GM12878 (cell line): ENCODE measurements around the gene ZNF41.

Experiments used
- SUZ12 ChIP-seq: fragments of 200-600 bp; sonication (generic); IDR thresholded peaks from one replicate; pipeline ENCODE4 v1.6.1; 2018; ENCODE audit warnings: antibody characterized with exemption, mild to moderate bottlenecking; ENCODE audit not compliant: unreplicated experiment
- TF ChIP-seq, protein P1 (sequence below): fragments of 150-350 bp; IDR thresholded peaks from 2 replicates; pipeline ENCODE4 v1.6.1; 2016; ENCODE audit warnings: low read depth, low read length
- TF ChIP-seq, protein P2 (sequence below): IDR thresholded peaks from 2 replicates; pipeline ENCODE4 v1.6.1; 2012; ENCODE audit warnings: mild to moderate bottlenecking, low read depth, low read length

DNA sequence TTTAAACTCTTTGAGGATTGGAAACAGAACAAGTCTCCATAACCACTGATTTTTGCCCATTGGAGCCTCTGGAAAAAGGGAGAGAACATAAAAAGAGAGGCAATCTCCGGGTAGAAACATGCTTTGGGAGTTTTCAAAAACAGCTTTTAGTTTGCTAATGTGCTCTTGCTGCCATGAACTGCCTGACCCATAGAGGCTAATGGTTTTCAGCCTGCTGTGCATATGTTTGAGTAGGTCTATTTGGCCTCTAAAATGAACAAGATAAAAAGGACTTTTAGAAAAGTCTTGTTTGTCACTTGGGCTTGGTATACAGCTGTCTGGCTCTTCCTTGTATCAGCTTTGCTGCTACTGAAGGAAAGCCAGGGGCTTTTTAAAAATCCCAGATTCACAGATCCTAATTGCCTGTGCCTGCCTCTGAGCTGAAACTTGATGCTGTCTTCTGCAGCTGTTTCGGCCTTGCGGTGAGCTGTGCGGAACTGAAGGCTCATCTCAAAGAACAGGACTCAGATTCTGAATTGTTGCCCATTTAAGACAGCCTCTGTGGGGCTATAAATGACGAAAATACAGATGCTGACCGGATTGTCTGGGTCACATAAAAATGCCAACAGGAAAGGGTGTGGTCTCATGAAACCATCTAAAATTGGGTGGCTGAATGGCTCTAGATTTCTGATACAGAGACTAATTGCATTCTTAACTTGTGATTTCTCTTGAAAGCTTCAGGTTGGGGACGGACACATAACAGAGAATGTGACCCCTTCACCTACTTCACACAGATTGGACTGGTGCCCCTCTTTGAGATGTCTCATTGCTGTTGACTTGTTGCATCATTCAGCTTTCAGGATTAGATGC is 18.4 kb upstream of the ZNF41 start:
- TF ChIP-seq, protein P1, sequence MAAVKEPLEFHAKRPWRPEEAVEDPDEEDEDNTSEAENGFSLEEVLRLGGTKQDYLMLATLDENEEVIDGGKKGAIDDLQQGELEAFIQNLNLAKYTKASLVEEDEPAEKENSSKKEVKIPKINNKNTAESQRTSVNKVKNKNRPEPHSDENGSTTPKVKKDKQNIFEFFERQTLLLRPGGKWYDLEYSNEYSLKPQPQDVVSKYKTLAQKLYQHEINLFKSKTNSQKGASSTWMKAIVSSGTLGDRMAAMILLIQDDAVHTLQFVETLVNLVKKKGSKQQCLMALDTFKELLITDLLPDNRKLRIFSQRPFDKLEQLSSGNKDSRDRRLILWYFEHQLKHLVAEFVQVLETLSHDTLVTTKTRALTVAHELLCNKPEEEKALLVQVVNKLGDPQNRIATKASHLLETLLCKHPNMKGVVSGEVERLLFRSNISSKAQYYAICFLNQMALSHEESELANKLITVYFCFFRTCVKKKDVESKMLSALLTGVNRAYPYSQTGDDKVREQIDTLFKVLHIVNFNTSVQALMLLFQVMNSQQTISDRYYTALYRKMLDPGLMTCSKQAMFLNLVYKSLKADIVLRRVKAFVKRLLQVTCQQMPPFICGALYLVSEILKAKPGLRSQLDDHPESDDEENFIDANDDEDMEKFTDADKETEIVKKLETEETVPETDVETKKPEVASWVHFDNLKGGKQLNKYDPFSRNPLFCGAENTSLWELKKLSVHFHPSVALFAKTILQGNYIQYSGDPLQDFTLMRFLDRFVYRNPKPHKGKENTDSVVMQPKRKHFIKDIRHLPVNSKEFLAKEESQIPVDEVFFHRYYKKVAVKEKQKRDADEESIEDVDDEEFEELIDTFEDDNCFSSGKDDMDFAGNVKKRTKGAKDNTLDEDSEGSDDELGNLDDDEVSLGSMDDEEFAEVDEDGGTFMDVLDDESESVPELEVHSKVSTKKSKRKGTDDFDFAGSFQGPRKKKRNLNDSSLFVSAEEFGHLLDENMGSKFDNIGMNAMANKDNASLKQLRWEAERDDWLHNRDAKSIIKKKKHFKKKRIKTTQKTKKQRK, result no peak
- TF ChIP-seq SUZ12, result no peak
- TF ChIP-seq, protein P2, sequence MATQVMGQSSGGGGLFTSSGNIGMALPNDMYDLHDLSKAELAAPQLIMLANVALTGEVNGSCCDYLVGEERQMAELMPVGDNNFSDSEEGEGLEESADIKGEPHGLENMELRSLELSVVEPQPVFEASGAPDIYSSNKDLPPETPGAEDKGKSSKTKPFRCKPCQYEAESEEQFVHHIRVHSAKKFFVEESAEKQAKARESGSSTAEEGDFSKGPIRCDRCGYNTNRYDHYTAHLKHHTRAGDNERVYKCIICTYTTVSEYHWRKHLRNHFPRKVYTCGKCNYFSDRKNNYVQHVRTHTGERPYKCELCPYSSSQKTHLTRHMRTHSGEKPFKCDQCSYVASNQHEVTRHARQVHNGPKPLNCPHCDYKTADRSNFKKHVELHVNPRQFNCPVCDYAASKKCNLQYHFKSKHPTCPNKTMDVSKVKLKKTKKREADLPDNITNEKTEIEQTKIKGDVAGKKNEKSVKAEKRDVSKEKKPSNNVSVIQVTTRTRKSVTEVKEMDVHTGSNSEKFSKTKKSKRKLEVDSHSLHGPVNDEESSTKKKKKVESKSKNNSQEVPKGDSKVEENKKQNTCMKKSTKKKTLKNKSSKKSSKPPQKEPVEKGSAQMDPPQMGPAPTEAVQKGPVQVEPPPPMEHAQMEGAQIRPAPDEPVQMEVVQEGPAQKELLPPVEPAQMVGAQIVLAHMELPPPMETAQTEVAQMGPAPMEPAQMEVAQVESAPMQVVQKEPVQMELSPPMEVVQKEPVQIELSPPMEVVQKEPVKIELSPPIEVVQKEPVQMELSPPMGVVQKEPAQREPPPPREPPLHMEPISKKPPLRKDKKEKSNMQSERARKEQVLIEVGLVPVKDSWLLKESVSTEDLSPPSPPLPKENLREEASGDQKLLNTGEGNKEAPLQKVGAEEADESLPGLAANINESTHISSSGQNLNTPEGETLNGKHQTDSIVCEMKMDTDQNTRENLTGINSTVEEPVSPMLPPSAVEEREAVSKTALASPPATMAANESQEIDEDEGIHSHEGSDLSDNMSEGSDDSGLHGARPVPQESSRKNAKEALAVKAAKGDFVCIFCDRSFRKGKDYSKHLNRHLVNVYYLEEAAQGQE, result no peak
